ENCODE data around the gene SLC25A21.

The SLC25A21 gene

GRCh38 chr14:37036669-37037341, 135.6 kb downstream of the SLC25A21 start:
- H3K4me3 ChIP-seq (ENCODE audit: control insufficient read depth in 1 of 7, extremely low read depth in 1 of 7, insufficient read depth in 4 of 7, low read depth in 2 of 7, low read length in 6 of 7), result no peak overlapping the region
- no peak for DNase-seq
- H3K27ac ChIP-seq (ENCODE audit: insufficient read depth in 1 of 2, low read depth in 1 of 2, low read length in 2 of 2, poor library complexity in 1 of 2, severe bottlenecking in 2 of 2), result no peak overlapping the region
- no peaks in the 10 kb centered on the region for H3K9me3 ChIP-seq (ENCODE audit: control extremely low read depth in 1 of 5, control insufficient read depth in 4 of 5, insufficient read depth in 2 of 5, low read depth in 1 of 5, low read length in 4 of 5)
- POLR2A ChIA-PET, result no interaction called here
- H3K4me1 ChIP-seq (ENCODE audit: control extremely low read depth in 1 of 4, control insufficient read depth in 4 of 4, insufficient read depth in 4 of 4, low read length in 3 of 4), result no peaks in the 10 kb centered on the region
- H3K36me3 ChIP-seq (ENCODE audit: control insufficient read depth in 4 of 4, insufficient read depth in 4 of 4, low read length in 3 of 4), result no peaks in the 10 kb centered on the region
- CTCF ChIA-PET, result no interaction called here
- WGBS (ENCODE audit: insufficient coverage), result 81% methylated on average over 1 of the region's 4 CpGs
- H3K27me3 ChIP-seq (replicated peaks in 2 of 5; ENCODE audit: control insufficient read depth in 4 of 5, insufficient read depth in 5 of 5, low read length in 4 of 5), result peaks cover 0 to 3% (median 0%) of the 10 kb centered on the region in 5 experiments

GRCh38 chr14:37035401-37035800, 137.0 kb downstream of the SLC25A21 start:
- Histone ChIP-seq H3K4me1 (ENCODE audit: control extremely low read depth in 1 of 4, control insufficient read depth in 4 of 4, insufficient read depth in 4 of 4, low read length in 3 of 4) (no peaks in the 10 kb centered on the region), H3K9me3 (ENCODE audit: control extremely low read depth in 1 of 5, control insufficient read depth in 4 of 5, insufficient read depth in 2 of 5, low read depth in 1 of 5, low read length in 4 of 5) (no peaks in the 10 kb centered on the region), H3K27ac (ENCODE audit: insufficient read depth in 1 of 2, low read depth in 1 of 2, low read length in 2 of 2, poor library complexity in 1 of 2, severe bottlenecking in 2 of 2) (no peak overlapping the region), H3K4me3 (ENCODE audit: control insufficient read depth in 1 of 7, extremely low read depth in 1 of 7, insufficient read depth in 4 of 7, low read depth in 2 of 7, low read length in 6 of 7) (no peak overlapping the region), H3K27me3 (replicated peaks in 2 of 5; ENCODE audit: control insufficient read depth in 4 of 5, insufficient read depth in 5 of 5, low read length in 4 of 5) (peaks cover 0 to 3% (median 0%) of the 10 kb centered on the region in 5 experiments), H3K36me3 (ENCODE audit: control insufficient read depth in 4 of 4, insufficient read depth in 4 of 4, low read length in 3 of 4) (no peaks in the 10 kb centered on the region)
- ChIA-PET CTCF (no interaction called here), POLR2A (no interaction called here)
- no peak for DNase-seq
- 92% methylated on average over 1 of the region's 2 CpGs for WGBS (ENCODE audit: insufficient coverage)

DNA sequence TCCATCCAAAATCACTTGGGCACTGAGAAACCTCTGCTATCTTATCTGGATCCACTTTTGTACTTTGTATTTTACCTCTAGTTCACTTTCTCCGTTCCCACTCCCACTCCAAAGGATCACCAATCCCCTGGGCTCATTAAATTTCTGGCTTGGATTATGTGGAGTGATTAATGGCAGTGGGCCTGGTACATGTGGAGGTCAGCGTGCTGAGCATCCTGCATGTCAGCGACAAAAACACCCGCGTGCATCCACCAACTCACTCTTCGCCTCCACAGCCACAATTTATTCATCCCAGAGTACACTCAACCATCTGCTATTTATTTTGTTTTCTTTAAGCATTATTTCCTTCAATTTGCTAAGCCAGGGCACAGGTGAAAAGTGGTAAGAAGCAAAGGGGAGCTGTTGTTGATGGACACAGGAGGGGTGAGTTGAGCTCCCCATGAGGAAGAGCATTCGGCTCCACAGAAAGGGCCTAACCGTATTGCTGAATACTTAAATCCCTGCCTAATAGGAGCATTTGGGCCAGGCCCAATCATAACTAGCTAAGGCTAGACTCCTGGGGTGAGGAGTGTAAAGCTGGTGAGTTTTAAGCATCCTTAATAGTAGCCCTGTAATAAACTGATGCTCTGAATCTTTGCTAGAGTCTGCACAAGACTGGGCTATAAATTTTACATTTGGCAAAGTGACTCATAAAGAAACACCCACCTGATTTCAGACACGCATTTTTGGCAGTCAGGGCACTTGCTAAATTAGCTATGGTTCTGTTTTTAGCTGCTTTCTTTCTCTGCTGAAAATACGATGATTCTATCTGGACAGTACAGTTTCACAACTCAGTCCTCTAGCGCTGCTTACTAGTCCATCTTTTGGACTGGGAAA, 137.8 kb downstream of the SLC25A21 start:
- Histone ChIP-seq H3K36me3 (ENCODE audit: control insufficient read depth in 4 of 4, insufficient read depth in 4 of 4, low read length in 3 of 4) (no peaks in the 10 kb centered on the region), H3K27me3 (replicated peaks in 2 of 5; ENCODE audit: control insufficient read depth in 4 of 5, insufficient read depth in 5 of 5, low read length in 4 of 5) (peaks cover 0 to 3% (median 0%) of the 10 kb centered on the region in 5 experiments), H3K4me1 (ENCODE audit: control extremely low read depth in 1 of 4, control insufficient read depth in 4 of 4, insufficient read depth in 4 of 4, low read length in 3 of 4) (no peaks in the 10 kb centered on the region), H3K4me3 (ENCODE audit: control insufficient read depth in 1 of 7, extremely low read depth in 1 of 7, insufficient read depth in 4 of 7, low read depth in 2 of 7, low read length in 6 of 7) (no peak overlapping the region), H3K27ac (ENCODE audit: insufficient read depth in 1 of 2, low read depth in 1 of 2, low read length in 2 of 2, poor library complexity in 1 of 2, severe bottlenecking in 2 of 2) (no peak overlapping the region), H3K9me3 (ENCODE audit: control extremely low read depth in 1 of 5, control insufficient read depth in 4 of 5, insufficient read depth in 2 of 5, low read depth in 1 of 5, low read length in 4 of 5) (no peaks in the 10 kb centered on the region)
- ChIA-PET CTCF (no interaction called here), POLR2A (no interaction called here)
- DNase-seq, result no peak
- WGBS (ENCODE audit: insufficient coverage), result 93% methylated on average over 6 of the region's 11 CpGs

GRCh38 chr14:37032863-37033262, 139.5 kb downstream of the SLC25A21 start:
- no peaks in the 10 kb centered on the region for H3K27me3 ChIP-seq (replicated peaks in 2 of 5; ENCODE audit: control insufficient read depth in 4 of 5, insufficient read depth in 5 of 5, low read length in 4 of 5)
- no peaks in the 10 kb centered on the region for H3K36me3 ChIP-seq (ENCODE audit: control insufficient read depth in 4 of 4, insufficient read depth in 4 of 4, low read length in 3 of 4)
- no peaks in the 10 kb centered on the region for H3K4me1 ChIP-seq (ENCODE audit: control extremely low read depth in 1 of 4, control insufficient read depth in 4 of 4, insufficient read depth in 4 of 4, low read length in 3 of 4)
- 100% methylated on average over 1 of the region's 1 CpG for WGBS (ENCODE audit: insufficient coverage)
- ChIA-PET CTCF (interaction anchor here (0.8 kb wide), 1 partner anchor 16 kb away, joined by 5 read pairs; no protein-coding TSS in a partner anchor), POLR2A (no interaction called here)
- no peaks in the 10 kb centered on the region for H3K9me3 ChIP-seq (ENCODE audit: control extremely low read depth in 1 of 5, control insufficient read depth in 4 of 5, insufficient read depth in 2 of 5, low read depth in 1 of 5, low read length in 4 of 5)
- no peak overlapping the region for H3K27ac ChIP-seq (ENCODE audit: insufficient read depth in 1 of 2, low read depth in 1 of 2, low read length in 2 of 2, poor library complexity in 1 of 2, severe bottlenecking in 2 of 2)
- no peak overlapping the region for H3K4me3 ChIP-seq (ENCODE audit: control insufficient read depth in 1 of 7, extremely low read depth in 1 of 7, insufficient read depth in 4 of 7, low read depth in 2 of 7, low read length in 6 of 7)
- no peak for DNase-seq

GRCh38 chr14:37027188-37027824, 145.1 kb downstream of the SLC25A21 start:
- Histone ChIP-seq H3K4me1 (ENCODE audit: control extremely low read depth in 1 of 4, control insufficient read depth in 4 of 4, insufficient read depth in 4 of 4, low read length in 3 of 4) (peaks cover 0 to 4% (median under 1%) of the 10 kb centered on the region in 4 experiments), H3K9me3 (ENCODE audit: control extremely low read depth in 1 of 5, control insufficient read depth in 4 of 5, insufficient read depth in 2 of 5, low read depth in 1 of 5, low read length in 4 of 5) (no peaks in the 10 kb centered on the region), H3K27me3 (replicated peaks in 2 of 5; ENCODE audit: control insufficient read depth in 4 of 5, insufficient read depth in 5 of 5, low read length in 4 of 5) (no peaks in the 10 kb centered on the region), H3K4me3 (ENCODE audit: control insufficient read depth in 1 of 7, extremely low read depth in 1 of 7, insufficient read depth in 4 of 7, low read depth in 2 of 7, low read length in 6 of 7) (no peak overlapping the region), H3K36me3 (ENCODE audit: control insufficient read depth in 4 of 4, insufficient read depth in 4 of 4, low read length in 3 of 4) (no peaks in the 10 kb centered on the region), H3K27ac (ENCODE audit: insufficient read depth in 1 of 2, low read depth in 1 of 2, low read length in 2 of 2, poor library complexity in 1 of 2, severe bottlenecking in 2 of 2) (no peak overlapping the region)
- ChIA-PET CTCF (no interaction called here), POLR2A (no interaction called here)
- 0% methylated on average over 1 of the region's 4 CpGs for WGBS (ENCODE audit: insufficient coverage)
- peak; percentile 2 to 33 (median 15) for DNase-seq

DNA sequence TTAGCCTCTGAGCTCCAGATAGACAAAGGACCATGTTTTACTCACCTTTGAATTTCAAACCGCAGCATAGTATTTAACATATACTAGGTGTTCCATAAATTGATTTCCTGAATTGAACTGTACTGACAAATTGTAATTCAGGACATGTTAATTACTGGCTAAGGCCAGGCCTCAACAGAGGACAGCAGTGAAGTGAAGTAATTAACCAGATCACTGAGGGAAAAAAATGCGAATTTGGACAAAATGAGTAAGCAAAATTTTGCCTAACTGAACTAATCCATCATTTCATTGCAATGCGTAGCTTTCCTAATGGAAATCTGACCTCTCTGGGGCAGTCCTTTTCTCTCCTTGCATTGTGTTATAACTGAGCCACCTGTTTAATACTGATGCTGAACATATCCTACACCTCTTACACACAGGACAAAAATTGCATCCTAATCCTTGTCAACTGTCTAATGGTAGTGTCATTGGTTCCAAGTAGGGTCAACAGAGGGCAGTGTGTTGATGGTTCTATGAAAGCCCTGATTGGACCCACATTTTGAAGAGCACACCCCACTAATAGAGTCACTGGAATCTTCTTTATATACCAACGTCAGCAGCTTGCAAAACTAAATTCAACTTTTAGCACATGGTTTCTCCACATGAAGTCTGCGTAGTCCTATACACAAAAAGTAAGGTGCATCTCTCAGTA, 148.4 kb downstream of the SLC25A21 start:
- no peaks in the 10 kb centered on the region for H3K36me3 ChIP-seq (ENCODE audit: control insufficient read depth in 4 of 4, insufficient read depth in 4 of 4, low read length in 3 of 4)
- H3K27me3 ChIP-seq (replicated peaks in 2 of 5; ENCODE audit: control insufficient read depth in 4 of 5, insufficient read depth in 5 of 5, low read length in 4 of 5), result no peaks in the 10 kb centered on the region
- WGBS (ENCODE audit: insufficient coverage), result 94% methylated on average over 2 of the region's 5 CpGs
- H3K9me3 ChIP-seq (ENCODE audit: control extremely low read depth in 1 of 5, control insufficient read depth in 4 of 5, insufficient read depth in 2 of 5, low read depth in 1 of 5, low read length in 4 of 5), result no peaks in the 10 kb centered on the region
- H3K4me3 ChIP-seq (ENCODE audit: control insufficient read depth in 1 of 7, extremely low read depth in 1 of 7, insufficient read depth in 4 of 7, low read depth in 2 of 7, low read length in 6 of 7), result no peak overlapping the region
- peaks cover 0 to 4% (median under 1%) of the 10 kb centered on the region in 4 experiments for H3K4me1 ChIP-seq (ENCODE audit: control extremely low read depth in 1 of 4, control insufficient read depth in 4 of 4, insufficient read depth in 4 of 4, low read length in 3 of 4)
- DNase-seq, result no peak
- ChIA-PET POLR2A (no interaction called here), CTCF (interaction anchor here (0.6 kb wide), 1 partner anchor 797 kb away, joined by 3 read pairs; no protein-coding TSS in a partner anchor)
- no peak overlapping the region for H3K27ac ChIP-seq (ENCODE audit: insufficient read depth in 1 of 2, low read depth in 1 of 2, low read length in 2 of 2, poor library complexity in 1 of 2, severe bottlenecking in 2 of 2)

Measured in common myeloid progenitor, CD34-positive (primary cell).